GM18507 (cell line): ENCODE results near the gene FBXO42.
A peak's percentile ranks its signal among the peaks of the same experiment; 100 is the strongest.
"Not testable (repeated sequence)": the region's sequence is repeated elsewhere in the genome, so short reads cannot be mapped to it uniquely, and the experiment has no call there.

Experiments
- DNase-seq: peaks from one replicate; pipeline ENCODE4 v3.0.0; 2011; ENCODE audit warnings: low read depth; ENCODE audit not compliant: insufficient read length; ENCODE audit errors: extremely low spot score
- FAIRE-seq: peaks from 2 replicates; lab custom pipeline; 2011; peaks lifted over from hg19 to GRCh38; lab: Jason Lieb, UNC

The FBXO42 gene

DNA sequence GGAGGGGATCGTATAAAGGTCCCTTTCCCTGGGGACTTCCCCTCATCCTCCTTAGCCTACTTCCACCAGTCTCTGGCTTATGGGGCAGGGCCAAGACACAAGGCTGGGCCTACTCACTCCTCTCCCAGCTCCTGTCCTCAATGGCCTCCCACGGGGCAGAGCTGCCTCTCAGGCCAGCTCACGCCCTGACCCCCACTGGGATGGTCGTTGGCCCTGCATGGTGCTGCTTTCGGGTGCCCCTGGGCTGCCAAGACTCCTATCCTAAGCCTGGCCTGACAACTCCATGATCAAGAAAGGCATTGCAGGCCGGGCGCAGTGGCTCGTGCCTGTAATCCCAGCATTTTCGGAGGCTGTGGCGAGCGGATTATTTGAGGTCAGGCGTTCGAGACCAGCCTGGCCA, 121.5 kb downstream of the FBXO42 start:
- FAIRE-seq = no peak
- DNase-seq = no peak

DNA sequence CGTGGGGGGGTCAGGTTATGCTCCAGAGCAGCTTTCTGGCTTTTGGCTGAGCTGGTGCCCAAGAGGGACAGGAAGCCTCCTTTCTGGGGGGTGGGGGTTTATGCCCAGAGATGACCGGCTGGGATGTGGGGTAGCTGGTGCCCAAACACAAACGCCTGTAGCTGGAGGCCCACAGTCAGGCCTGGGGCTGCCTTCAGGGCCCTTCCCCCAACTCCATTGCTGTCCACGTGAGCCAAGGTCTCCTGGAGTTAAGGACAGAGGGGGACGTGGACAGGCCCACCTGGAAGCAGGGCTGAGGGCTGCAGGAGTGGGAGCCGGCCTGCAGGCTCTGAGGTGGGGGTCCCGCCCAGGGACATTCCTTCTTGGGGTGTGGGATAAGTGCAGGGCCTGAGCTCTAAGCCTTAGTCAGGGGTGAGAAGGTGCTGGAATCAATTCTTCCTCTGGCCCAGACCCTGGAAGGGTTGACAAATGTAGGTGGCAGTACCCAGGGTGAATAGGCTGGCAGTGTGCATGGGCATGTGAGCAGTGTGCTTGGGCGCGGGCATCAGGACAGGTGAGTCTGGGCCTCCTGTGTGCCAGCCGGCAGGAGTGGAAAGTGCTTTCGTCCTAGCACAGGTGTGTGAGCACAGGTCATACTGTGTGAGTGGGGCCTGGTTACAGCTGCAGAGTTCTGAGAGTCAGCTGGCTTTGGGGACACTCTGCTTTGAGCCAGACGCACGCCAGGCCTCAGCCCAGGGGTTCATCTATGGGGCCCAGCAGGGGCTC, 122.1 kb downstream of the FBXO42 start:
- DNase-seq (no peak), FAIRE-seq (no peak)

DNA sequence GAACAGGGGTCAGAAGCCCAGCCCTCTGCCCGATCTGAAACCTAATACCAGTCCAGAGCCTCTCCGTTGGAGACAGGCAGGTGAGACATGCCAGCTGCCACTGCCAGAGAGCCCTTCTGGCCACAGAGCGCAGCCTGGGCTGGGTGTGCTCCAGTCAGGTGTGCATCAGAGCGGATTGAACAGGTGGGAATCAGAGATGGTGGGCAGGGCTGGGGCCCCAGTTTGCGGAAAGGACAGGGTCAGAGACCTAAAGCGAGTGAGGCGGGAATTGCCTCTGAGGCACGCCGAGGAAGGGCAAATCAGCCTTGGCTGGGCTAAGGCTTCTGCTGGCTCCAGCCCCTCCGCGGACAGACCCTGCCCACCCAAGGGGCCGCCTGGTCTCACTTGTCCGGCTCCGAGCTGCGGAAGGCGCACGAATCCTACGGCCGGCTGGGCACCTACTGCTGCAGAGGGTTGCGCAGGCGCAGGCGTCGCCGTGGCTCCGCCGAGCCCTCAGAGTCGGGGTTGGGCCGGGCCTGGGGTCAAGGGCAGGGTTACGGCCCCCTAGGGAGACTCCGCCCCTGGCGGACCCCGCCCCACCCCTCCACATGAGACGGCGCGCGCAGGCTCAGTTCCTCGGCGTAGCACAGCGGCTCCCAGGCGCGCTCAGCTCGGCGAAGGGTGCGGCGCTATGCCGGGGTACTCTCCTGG, 125.6 kb downstream of the FBXO42 start:
- DNase-seq (no peak), FAIRE-seq (no peak)

DNA sequence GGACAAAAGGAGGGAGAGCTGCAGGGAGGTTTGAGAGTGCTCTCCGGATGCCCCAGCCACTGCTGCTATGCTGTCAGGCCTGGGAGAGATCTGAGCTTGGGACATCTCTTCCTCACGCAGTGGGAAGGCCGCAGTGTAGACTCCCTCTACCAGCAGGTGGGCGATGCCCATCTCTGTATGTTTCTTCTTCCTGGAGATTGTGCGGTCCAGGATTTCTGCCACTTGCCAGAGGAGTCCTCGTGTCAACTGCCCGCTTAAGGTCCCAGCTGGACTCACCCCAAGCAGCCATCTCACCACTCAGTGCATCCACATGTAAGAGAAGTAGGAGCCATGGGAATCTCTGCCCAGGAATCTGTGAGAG, 126.2 kb downstream of the FBXO42 start:
- DNase-seq = no peak
- FAIRE-seq = no peak

DNA sequence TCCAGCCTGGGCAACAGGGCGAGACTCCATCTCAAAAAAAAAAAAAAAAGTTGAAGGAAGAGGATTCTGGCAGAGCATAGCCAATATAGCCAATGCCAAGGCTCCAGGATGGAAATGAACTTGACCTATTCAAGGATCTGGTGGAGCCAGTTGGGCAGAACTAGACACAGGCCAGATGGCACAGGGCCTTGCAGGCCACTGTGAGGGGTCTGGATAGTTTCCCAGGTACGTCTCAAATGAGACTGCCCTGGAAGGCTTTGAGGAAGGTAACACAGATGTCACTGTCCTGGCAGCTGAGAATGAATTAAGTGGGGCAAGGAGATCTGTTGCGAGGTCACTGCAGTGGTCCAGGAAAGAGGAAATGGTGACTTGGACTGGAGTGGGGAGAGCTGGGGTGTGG, 127.8 kb downstream of the FBXO42 start:
- no peak for FAIRE-seq
- no peak for DNase-seq

DNA sequence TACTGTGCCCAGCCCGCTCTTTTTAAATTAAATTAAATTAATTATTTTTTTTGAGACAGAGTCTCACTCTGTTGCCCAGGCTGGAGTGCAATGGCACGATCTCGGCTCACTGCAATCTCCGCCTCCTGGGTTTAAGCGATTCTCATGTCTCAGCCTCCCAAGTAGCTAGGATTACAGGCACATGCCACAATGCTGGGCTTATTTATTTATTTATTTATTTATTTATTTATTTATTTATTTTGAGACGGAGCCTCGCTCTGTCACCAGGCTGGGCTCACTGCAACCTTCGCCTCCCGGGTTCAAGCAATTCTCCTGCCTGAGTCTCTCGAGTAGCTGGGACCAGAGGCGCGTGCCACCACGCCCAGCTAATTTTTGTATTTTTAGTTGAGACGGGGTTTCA, 129.6 kb downstream of the FBXO42 start:
- not testable (repeated sequence) for DNase-seq, FAIRE-seq

DNA sequence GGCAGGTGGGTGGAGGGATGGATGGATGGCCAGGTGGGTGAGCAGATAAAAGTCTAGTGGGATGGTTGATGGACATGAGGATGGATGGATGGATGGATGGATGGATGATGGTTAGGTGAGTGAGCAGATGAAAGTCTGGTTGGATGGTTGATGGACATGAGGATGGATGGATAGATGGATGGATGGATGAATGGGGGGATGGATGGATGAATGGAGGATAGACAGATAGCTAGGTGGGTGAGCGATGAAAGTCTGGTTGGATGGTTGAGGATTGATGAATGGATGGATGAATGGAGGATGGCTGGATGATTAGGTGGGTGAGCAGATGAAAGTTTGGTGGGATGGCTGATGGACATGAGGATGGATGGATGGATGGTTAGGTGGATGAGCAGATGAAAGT, 130.8 kb downstream of the FBXO42 start:
- FAIRE-seq (no peak), DNase-seq (no peak)

DNA sequence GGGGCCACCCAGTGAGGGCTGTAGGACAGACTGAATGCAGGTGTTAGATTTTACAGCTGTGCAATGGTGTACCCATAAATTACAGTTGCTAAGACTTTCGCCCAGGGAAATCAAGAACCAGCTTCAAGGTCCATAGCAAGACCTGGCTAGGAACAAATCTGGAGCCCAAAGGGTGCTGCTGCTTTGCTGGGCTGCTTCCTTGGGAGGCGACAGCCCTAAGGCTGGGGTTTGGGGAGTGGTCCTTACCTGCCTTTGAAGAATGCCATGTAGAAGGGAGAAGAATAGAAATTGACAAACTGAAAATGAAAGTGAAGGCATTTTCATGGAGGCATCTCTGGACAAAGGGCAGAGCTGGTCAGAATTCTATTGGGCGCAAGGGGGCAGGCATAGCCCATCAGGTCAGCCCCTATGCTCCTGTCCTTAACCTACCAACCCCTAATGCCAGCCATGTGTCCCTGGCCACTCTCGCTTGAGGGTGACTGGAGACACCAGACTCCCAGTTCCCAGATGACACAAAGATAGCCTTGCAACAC, 132.2 kb downstream of the FBXO42 start:
- no peak for FAIRE-seq
- no peak for DNase-seq

DNA sequence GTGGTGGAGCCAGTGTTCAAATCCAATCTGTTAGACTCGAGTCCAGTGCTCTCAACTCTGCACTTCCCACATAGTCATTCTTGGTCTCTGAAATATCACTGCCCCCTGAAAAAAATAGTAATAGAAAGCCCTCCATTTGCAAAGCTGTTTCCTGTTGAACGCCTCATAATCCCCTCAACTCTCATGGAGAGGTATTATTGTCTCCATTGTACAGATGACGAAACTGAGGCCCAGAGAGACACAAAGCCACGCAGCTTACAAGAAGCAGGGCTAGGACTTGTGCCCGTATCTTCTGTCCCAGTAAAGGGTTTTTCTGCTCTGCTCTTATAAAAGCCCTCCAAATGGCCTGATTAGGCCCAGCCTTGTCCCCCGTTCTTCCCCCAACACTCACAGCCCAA, 133.6 kb downstream of the FBXO42 start:
- FAIRE-seq (no peak), DNase-seq (no peak)

DNA sequence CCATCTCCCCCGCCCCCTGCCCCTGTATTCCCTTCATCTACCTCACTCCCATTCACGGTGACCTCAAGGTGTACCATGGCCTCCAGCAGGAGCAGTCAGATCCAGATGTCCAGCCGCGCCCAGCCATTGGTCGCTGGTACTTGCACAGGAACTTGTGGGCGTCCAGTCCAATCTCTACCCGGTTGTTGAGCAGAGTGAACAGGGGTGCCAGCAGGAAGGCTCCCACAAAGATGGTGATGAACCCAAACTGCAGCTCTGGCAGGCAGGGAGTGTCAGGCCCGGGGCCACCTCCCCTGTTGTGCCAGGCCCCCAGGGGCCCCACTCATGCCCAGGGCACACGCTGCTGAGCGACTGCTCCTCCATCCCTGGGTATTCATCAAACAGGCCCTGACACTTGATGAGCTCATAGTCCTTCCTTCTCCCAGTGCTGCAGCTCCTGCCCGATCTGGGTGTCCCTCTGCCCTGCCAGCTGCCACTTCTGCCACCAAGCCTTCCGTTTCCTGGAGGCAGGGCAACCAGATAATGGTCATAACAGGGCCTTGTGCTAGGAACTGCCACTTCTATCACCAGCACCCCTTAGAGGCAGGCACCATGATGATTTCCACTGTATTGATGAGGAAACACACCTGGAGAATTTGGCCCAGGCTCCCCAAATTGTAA, 134.1 kb downstream of the FBXO42 start:
- no peak for DNase-seq
- FAIRE-seq = no peak

DNA sequence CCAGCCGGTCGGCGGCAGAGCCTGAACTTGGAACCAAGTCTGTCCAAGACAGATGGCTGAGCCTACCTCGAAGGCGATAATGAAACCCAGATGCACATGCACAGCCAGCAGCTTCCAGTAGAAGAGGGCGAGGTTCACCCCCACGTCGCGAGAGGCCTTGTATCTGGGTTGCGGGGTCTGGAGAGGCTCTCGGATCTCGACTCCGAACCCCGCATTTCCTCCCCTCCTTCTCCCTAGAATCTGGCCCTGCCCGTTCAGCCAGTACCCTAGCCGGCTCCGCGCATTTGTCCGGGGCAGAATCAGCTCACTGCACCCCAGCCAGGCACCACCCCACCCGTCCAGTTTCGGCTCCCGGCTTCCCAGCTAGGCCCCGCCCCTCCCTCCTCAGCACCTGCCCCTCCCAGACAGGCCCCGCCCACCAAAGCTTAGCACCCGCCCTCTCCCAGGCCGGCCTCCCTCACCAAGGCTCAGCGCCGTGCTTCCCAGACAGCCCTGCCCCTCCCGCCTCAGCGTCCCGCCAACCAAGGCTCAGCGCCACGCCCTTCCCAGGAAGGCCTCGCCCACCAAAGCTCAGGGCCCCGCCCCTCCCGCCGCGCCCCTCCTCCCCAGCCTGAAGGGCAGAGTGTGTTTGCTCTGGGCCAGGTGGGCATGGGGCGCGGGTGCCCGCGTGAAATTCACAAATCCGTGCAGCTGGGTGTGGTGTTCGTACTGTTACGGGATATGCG, 135.1 kb downstream of the FBXO42 start:
- DNase-seq = peak; percentile 91
- peak; percentile 99 for FAIRE-seq

DNA sequence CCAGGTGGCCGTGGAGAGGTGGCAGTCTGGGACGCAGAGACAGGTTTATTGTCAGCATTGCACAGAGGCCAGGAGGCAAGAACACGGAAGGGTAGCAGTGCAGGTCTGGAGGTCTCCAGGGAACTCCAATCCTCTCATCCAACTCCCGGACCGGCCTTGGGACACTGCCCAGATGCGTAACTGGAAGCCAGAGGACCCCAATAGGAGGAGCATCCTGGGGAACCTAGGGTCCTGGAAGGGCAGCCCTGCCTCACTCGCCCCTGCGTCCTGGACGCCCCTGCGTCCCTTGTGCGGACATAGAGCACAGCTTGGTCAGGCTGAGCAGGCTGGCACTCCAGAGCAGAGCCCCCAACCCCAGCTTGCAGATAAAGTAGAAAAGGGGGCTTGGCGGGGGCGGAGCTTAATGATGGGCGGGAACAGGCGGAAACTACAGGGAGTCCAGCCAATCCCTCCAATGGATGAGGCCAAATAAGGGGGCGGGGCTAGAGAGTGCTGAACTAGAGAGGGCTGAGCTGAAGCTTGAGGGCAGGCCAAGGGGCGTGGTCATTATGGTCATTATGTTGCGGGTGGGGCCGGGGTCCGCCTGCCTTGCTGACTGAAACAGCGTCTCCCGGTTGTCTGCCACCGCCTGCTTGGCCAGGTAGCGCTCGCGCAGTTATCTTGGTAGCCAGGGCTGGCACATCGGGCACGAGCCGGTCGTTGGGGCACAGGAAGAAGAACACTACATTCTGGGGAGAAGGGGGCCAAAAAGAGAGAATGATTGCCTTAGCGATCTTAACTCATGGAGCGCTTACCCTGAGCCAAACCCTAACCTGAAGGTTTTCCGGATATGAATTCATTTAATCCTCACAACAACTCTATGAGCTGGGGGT, 136.2 kb downstream of the FBXO42 start:
- peak; percentile 84 for FAIRE-seq

DNA sequence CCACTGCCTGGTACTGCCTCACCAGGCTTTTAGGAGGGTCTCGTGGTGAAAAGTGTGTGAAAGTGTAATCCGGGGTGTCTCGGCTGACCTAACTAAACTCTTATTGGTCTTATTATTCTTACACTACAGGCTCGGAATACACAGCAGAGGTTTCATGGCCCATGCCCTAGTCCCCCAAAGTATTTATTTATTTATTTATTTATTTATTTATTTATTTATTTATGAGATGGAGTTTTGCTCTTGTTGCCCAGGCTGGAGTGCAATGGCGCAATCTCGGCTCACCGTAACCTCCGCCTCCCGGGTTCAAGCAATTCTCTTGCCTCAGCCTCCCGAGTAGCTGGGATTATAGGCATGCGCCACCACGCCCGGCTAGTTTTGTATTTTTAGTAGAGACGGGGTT, 137.0 kb downstream of the FBXO42 start:
- FAIRE-seq = not testable (repeated sequence)

More for the DNA sequence above, 136.2 kb downstream of the FBXO42 start:
- peak; percentile 58 for DNase-seq

DNA sequence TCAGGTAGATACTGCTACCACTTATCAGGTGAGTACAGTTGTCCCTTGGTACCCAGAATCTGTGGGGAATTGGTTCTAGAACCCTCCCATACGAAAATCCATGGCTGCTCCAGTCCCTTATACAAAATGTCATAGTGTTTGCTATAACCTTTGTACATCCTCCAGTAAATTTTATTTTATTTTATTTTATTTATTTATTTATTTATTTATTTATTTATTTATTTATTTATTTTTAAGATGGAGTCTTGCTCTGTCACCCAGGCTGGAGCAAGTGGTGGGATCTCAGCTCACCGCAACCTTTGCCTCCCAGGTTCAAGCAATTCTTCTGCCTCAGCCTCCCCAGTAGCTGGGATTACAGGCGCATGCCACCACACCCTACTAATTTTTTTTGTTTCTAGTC, 138.7 kb downstream of the FBXO42 start:
- DNase-seq, FAIRE-seq: not testable (repeated sequence)

More for the DNA sequence above, 137.0 kb downstream of the FBXO42 start:
- not testable (repeated sequence) for DNase-seq

DNA sequence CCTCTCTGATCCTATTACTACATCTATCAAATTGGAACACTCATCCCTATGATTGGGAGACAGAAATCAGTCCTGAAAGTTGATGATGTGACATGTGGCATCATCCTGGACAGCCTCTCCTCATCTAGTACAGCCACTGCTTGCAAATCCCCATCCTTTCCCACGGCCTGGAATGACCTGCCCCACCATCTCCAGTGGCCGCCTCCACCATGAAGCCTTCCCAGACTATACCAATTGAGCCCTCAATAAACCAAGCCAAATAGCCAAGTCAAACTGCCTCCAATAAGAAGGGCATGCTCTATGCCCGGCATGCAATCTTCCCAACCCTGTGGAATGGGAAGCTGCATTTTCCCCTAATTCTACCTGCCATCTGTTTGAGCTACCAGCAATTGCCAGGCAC, 139.3 kb downstream of the FBXO42 start:
- no peak for DNase-seq
- no peak for FAIRE-seq

DNA sequence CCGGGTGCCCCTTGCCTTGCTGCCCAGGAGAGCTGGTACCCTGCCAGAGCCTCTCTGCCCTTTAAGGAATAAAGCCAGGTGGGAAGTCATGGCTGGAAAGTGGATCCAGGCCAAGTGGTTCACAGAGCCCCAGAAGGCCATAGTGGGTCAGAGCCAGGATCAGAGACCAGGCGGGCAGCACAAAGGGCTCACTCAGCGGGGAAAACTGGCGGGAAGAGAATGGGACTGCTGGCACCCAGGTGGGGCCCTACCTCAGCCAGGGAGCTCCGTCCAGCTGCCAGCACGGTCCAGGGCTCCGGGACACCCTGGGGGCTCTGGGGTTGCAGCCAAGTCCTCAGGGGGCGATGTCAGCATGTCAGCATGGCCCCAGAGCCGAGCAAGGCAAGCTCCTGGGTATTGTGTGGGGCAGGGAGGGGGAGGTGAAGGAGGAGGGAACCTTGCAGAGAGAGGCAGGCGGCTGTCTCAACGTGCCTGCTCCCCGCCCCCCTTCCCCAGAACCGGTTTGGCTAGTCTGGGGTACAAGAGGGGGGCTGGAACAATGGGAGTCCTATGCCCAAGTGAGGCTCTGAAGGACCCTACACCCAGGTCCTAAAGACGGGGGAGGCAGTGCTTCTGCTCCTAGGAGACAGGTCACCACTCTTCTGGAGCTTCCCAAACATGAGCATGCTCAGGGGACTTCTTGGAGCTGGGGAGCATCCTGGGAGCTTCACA, 139.9 kb downstream of the FBXO42 start, which contains the start of gene ARHGEF19:
TSS of gene ARHGEF19 (minus strand) at position 402 of the 711 bp plus-strand sequence. CDS start 3,598 bp downstream, outside the sequence.
- DNase-seq = no peak
- FAIRE-seq = no peak

DNA sequence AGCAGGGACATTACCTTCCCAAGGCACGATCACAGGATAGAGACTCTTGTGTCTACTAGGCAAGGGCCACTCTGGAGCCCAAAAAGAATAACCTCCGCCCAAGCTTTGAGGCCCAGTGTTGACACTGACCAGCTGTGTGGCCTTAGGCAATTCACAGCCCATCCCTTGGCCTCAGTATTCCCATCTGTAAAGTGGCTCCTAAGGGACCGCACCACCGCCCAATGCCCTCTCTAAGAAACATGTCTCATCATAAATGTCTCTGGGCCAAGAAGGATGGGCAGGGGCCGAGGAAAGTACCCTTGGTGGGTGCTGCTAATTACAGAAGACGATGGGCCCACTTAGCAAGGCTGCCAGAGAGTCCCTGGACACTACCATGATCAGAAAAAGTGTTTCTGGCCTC, 140.5 kb downstream of the FBXO42 start:
- DNase-seq (no peak), FAIRE-seq (no peak)

DNA sequence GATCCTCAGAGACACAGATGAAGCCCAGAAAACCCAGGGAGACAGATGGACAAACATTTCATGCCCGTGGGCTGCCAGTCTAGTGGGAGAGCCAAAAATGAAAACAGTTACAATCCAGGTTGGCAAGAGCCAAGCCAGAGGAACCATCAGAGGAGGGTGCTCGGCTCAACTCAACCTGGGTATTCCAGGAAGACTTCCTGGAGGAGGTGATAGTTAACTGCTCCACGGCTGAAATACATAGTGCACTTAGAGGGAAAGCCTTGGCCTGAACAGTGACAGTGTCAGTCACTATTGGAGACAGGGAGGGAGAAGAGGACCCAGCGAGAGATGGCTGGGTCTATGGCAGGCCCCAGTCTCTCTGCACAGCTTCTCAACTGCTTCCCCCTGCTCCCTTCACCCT, 141.7 kb downstream of the FBXO42 start:
- FAIRE-seq (no peak), DNase-seq (no peak)
